Pancreas (tissue), 10 donors: ENCODE measurements around the gene CIAO2B. TPM values are rescaled to one million over a fixed set of nuclear protein-coding genes. Genes with fewer than 3 reads are reported as not detected.
"Not testable (repeated sequence)": the region's sequence is repeated elsewhere in the genome, so short reads cannot be mapped to it uniquely, and the experiment has no call there.

ENCODE experiments used
- ATAC-seq, 4 donors: fragments of 200-7000 bp; cut with Tn5 transposase; one replicate each; pipeline versions ENCODE4 v1.8.0 to v1.9.1; 2020; ENCODE audit warnings: mild to moderate bottlenecking in 4 of 4, moderate library complexity in 4 of 4
- DNase-seq, 6 donors: peaks; one replicate each; pipeline ENCODE4 v3.0.0-alpha.2; 2020
- FAIRE-seq: peaks from 2 replicates; lab custom pipeline; 2012; peaks lifted over from hg19 to GRCh38; lab: Jason Lieb, UNC
- H3K27ac ChIP-seq, 4 donors: fragments of 200-600 bp; sonication (generic); 1 replicate in 3 of 4; 2 replicates in 1 of 4; pipeline versions ENCODE4 v1.5.0 to v1.8.0; 2020
- H3K27me3 ChIP-seq, 4 donors: fragments of 200-600 bp; one replicate each; pipeline ENCODE4 v1.8.0; 2021
- H3K36me3 ChIP-seq, 3 donors: fragments of 200-600 bp; sonication (generic) in 1 of 3; one replicate each; pipeline versions ENCODE4 v1.5.0 to v1.8.0; 2020 to 2021
- H3K4me1 ChIP-seq, 3 donors: fragments of 200-600 bp; one replicate each; pipeline ENCODE4 v1.8.0; 2021
- H3K4me3 ChIP-seq, 4 donors: fragments of 200-600 bp; sonication (generic) in 2 of 4; one replicate each; pipeline versions ENCODE4 v1.5.0 to v1.8.0; 2020 to 2021
- H3K9me3 ChIP-seq, 4 donors: fragments of 200-600 bp; one replicate each; pipeline ENCODE4 v1.8.0; 2021
- WGBS, 2 donors: extraction: QIAGEN DNeasy Blood & Tissue Kit; methylation state at CpG; one replicate each; pipeline ENCODE4 v1.1.7; 2013; 5-methylcytosine and 5-hydroxymethylcytosine counted together
- intact Hi-C, 3 donors: fragments of 100-400 bp; cut with DNase I; formaldehyde crosslinking; loops; one replicate each; pipeline versions ENCODE4 v1.11.1 to v1.14.2; 2022
- polyA plus RNA-seq, 2 donors: library from polyadenylated mRNA; stranded (reverse); fragments of 200-250 nt; gene quantifications; one replicate each; pipeline ENCODE4 v1.2.3, GENCODE V29; 2013
- total RNA-seq, 6 donors: library from RNA; stranded (reverse); fragmentation: NEBNext Ultra II Directional in 4 of 6; extraction: Animal tissue kit (Norgen Biotek cat#: 25700) in 4 of 6; gene quantifications; one replicate each; pipeline versions ENCODE4 v1.2.1 to v1.2.4, GENCODE V29; 2021 to 2023
- TF ChIP-seq, protein P1 (sequence below), 4 donors: fragments of 200-600 bp; sonication (generic) in 3 of 4; IDR thresholded peaks; one replicate each; pipeline versions ENCODE4 v1.5.0 to v1.8.0; 2021; ENCODE audit warnings: antibody characterized with exemption in 4 of 4
- donor health status: healthy with polysubstance abuse.
- donor health status: DM: no; HTN: no; CAD: no; lungs with moderate emphysema.
- donor health status: DM: no; HTN: no; CAD: no.
- donor health status: control.
- donor health status: control.
- donor health status: Bipolar disorder and iron deficiency.
- donor health status: DM: yes; HTN: yes; CAD: no.
- donor health status: DM: no; HTN: no; CAD: no.
- donor health status: DM: no; HTN: no; CAD: no.
- donor health status: DM: yes; HTN: yes; CAD: no.

Gene CIAO2B
- total and polyA plus RNA-seq, 8 donors: 14.8 to 86.9 (median 26.3) TPM

DNA sequence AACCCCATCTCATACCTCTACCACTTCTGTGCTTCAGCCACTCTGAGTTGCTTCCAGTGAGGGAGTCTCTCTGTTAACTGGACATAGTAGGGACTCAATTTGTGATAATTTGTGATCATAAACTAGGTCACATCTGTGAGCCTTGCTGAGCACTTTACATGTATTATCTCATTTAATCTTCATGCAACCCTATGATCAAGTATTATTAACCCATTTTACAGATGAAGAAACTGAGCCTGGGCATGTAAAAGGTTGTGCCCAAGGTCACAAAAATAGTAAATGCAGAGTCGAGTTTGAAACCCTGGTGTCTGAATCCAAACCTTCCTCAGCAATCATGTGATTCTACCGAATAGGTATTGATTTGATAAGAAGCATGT, 35.3 kb downstream of the CIAO2B start:
- H3K36me3 ChIP-seq: no peaks in the 10 kb centered on the region
- no peak overlapping the region for H3K4me3 ChIP-seq
- DNase-seq (no peak), ATAC-seq (no peak), FAIRE-seq (no peak)
- no peaks in the 10 kb centered on the region for H3K9me3 ChIP-seq
- TF ChIP-seq, protein P1, sequence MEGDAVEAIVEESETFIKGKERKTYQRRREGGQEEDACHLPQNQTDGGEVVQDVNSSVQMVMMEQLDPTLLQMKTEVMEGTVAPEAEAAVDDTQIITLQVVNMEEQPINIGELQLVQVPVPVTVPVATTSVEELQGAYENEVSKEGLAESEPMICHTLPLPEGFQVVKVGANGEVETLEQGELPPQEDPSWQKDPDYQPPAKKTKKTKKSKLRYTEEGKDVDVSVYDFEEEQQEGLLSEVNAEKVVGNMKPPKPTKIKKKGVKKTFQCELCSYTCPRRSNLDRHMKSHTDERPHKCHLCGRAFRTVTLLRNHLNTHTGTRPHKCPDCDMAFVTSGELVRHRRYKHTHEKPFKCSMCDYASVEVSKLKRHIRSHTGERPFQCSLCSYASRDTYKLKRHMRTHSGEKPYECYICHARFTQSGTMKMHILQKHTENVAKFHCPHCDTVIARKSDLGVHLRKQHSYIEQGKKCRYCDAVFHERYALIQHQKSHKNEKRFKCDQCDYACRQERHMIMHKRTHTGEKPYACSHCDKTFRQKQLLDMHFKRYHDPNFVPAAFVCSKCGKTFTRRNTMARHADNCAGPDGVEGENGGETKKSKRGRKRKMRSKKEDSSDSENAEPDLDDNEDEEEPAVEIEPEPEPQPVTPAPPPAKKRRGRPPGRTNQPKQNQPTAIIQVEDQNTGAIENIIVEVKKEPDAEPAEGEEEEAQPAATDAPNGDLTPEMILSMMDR (IDR thresholded peaks at IDR 0.05): no peak
- H3K27ac ChIP-seq: no peak overlapping the region
- H3K27me3 ChIP-seq: no peaks in the 10 kb centered on the region
- H3K4me1 ChIP-seq: peaks cover 0 to 15% (median 14%) of the 10 kb centered on the region in 3 donors
- 25 to 40% methylated on average over 2 of the region's 2 CpGs for WGBS, 2 donors
- intact Hi-C loops: loop anchor here in 1 of 3 donors (10.0 kb wide), 1 partner anchor 246 kb away; no protein-coding TSS in a partner anchor

DNA sequence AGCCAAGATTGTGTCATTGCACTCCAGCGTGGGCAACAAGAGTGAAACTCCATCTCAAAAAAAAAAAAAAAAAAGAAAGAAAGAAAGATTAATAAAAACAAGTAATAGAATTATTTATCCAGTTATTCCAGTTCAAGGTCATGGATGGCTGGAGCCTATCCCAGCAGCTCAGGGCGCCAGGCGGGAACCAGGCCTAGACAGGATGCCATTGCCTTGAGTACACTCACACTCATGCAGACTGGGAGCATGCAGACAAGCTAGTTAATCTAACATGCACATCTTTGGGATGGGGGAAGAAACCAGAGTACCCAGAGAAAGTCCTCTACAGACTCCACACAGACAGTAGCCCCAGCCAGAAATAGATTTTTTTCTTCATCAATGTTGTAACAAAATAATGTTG, 36.0 kb downstream of the CIAO2B start:
- no peak for ATAC-seq
- 49 to 80% methylated on average over 3 of the region's 3 CpGs for WGBS, 2 donors
- TF ChIP-seq, protein P1 (IDR thresholded peaks at IDR 0.05): no peak

DNA sequence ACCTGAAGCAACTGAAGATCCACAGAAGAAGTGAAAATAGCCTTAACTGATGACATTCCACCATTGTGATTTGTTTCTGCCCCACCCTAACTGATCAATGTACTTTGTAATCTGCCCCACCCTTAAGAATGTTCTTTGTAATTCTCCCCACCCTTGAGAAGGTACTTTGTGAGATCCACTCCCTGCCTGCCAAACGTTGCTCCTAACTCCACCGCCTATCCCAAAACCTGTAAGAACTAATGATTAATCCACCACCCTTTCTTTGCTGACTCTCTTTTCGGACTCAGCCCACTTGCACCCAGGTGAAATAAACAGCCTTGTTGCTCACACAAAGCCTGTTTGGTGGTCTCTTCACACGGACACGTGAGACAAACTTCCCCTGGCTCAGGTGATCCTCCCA, 37.5 kb downstream of the CIAO2B start:
- intact Hi-C loops: loop anchor here in 1 of 3 donors (10.0 kb wide), 1 partner anchor 248 kb away; no protein-coding TSS in a partner anchor
- not testable (repeated sequence) for H3K4me3 ChIP-seq, FAIRE-seq, H3K9me3 ChIP-seq, DNase-seq, H3K27ac ChIP-seq, H3K27me3 ChIP-seq, H3K36me3 ChIP-seq, ATAC-seq
- peaks cover 0 to 15% (median 14%) of the 10 kb centered on the region in 3 donors for H3K4me1 ChIP-seq
- WGBS, 2 donors: 63 to 65% methylated on average over 5 of the region's 5 CpGs

More for the DNA sequence above, 36.0 kb downstream of the CIAO2B start:
- FAIRE-seq: no peak
- H3K27ac ChIP-seq: no peak overlapping the region
- no peaks in the 10 kb centered on the region for H3K27me3 ChIP-seq
- H3K4me3 ChIP-seq: no peak overlapping the region
- no peaks in the 10 kb centered on the region for H3K9me3 ChIP-seq
- peaks cover 0 to 15% (median 14%) of the 10 kb centered on the region in 3 donors for H3K4me1 ChIP-seq
- no peaks in the 10 kb centered on the region for H3K36me3 ChIP-seq
- intact Hi-C loops: loop anchor here in 1 of 3 donors (10.0 kb wide), 1 partner anchor 247 kb away; no protein-coding TSS in a partner anchor
- no peak for DNase-seq

DNA sequence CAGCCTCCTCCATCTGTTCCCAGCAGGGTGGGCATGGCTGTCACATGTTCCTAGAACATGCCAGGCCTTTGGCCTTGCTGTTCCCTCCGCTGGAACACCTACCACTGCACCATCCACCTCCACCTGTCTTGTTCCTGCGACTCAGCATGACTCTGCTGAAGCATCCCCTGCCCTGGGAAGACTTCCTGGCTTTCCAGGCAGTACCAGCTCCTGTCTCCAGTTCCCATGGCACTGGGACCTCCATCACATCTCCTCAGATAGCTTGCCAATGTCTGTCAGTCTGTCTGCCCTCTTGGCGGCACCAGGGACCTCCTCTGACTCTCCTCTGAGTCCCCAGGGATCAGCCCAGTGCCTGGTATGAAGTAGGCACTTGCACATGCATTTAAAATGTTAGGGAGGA, 38.2 kb downstream of the CIAO2B start:
- FAIRE-seq (no peak), DNase-seq (no peak), ATAC-seq (no peak)
- WGBS, 2 donors: 90 to 95% methylated on average over 3 of the region's 3 CpGs
- Histone ChIP-seq H3K27me3 (no peaks in the 10 kb centered on the region), H3K27ac (no peak overlapping the region), H3K9me3 (no peaks in the 10 kb centered on the region), H3K4me3 (no peak overlapping the region), H3K4me1 (peaks cover 0 to 15% (median 14%) of the 10 kb centered on the region in 3 donors), H3K36me3 (no peaks in the 10 kb centered on the region)
- TF ChIP-seq, protein P1 (IDR thresholded peaks at IDR 0.05): no peak
- intact Hi-C loops: loop anchor here in 1 of 3 donors (10.0 kb wide), 1 partner anchor 249 kb away; no protein-coding TSS in a partner anchor

DNA sequence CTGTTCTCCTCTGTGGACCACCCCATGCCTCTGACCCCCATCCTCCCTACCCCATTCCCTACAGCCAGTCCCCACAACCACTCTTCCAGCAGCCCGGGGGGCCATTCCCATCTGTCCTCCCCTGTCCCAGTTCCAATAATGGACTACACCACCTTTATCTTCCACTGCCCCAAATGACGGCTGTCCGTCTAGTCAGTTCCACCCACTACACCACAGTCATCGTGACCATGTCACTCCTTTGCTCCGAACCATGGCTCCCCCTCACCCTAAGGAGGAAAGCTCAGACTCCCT, 38.6 kb downstream of the CIAO2B start:
- peaks cover 0 to 15% (median 12%) of the 10 kb centered on the region in 3 donors for H3K4me1 ChIP-seq
- intact Hi-C loops: loop anchor here in 1 of 3 donors (10.0 kb wide), 1 partner anchor 249 kb away; no protein-coding TSS in a partner anchor
- no peaks in the 10 kb centered on the region for H3K27me3 ChIP-seq
- H3K9me3 ChIP-seq: no peaks in the 10 kb centered on the region
- H3K27ac ChIP-seq: no peak overlapping the region
- FAIRE-seq: no peak
- ATAC-seq: no peak
- 82 to 91% methylated on average over 5 of the region's 5 CpGs for WGBS, 2 donors
- DNase-seq: no peak
- TF ChIP-seq, protein P1 (IDR thresholded peaks at IDR 0.05): no peak
- no peak overlapping the region for H3K4me3 ChIP-seq
- no peaks in the 10 kb centered on the region for H3K36me3 ChIP-seq
